Posterior vena cava (tissue), 2 donors: ENCODE data around the gene NDST1. TPM values are rescaled to one million over a fixed set of nuclear protein-coding genes. Genes with fewer than 3 reads are reported as not detected.
A peak's percentile ranks its signal among the peaks of the same experiment; 100 is the strongest.

Experiments
- DNase-seq: peaks from one replicate; pipeline ENCODE4 v3.0.0-alpha.2; 2020; ENCODE audit warnings: low spot score
- intact Hi-C, 2 donors: fragments of 100-400 bp; cut with DNase I; formaldehyde crosslinking; loops; one replicate each; pipeline versions ENCODE4 v1.14.1 to v1.14.2; 2022 to 2023
- total RNA-seq, 2 donors: library from RNA; stranded (reverse); fragmentation: NEBNext Ultra II Directional; extraction: Animal tissue kit (Norgen Biotek cat#: 25700); gene quantifications; one replicate each; pipeline ENCODE4 v1.2.1, GENCODE V29; 2021
- donor health status: DM: yes; HTN: yes; CAD: no.
- donor health status: DM: yes; HTN: yes; CAD: no.

Gene NDST1
- total RNA-seq, 2 donors from 2014 or later, result 57.9 to 68.8 TPM

- intact Hi-C loops, result no loop called here
- DNase-seq, result peak; percentile 76
These were observed 67.1 kb downstream of the NDST1 start for GRCh38 chr5:150574818-150575547.

GRCh38 chr5:150575745-150576448, 68.0 kb downstream of the NDST1 start:
- intact Hi-C loops, result no loop called here
- no peak for DNase-seq

GRCh38 chr5:150576449-150576949, 68.6 kb downstream of the NDST1 start:
- DNase-seq, result peak; percentile 69

GRCh38 chr5:150577378-150578139, 69.6 kb downstream of the NDST1 start:
- peak; percentile 44 for DNase-seq
- intact Hi-C loops, result no loop called here

More at GRCh38 chr5:150576449-150576949, 68.6 kb downstream of the NDST1 start:
- intact Hi-C loops, result no loop called here

GRCh38 chr5:150578781-150579461, 71.0 kb downstream of the NDST1 start:
- intact Hi-C loops, result no loop called here
- peak; percentile 57 for DNase-seq

GRCh38 chr5:150579462-150580400, 71.8 kb downstream of the NDST1 start:
- intact Hi-C loops, result no loop called here
- DNase-seq, result peak; percentile 50

- peak; percentile 52 for DNase-seq
- intact Hi-C loops, result no loop called here
These were observed 73.0 kb downstream of the NDST1 start for GRCh38 chr5:150580917-150581316.

GRCh38 chr5:150582241-150583109, 74.5 kb downstream of the NDST1 start:
- intact Hi-C loops, result no loop called here
- peak; percentile 75 for DNase-seq

- intact Hi-C loops, result no loop called here
- no peak for DNase-seq
These were observed 75.8 kb downstream of the NDST1 start for GRCh38 chr5:150583541-150584225.

- DNase-seq, result no peak
- intact Hi-C loops, result loop anchor here (5.0 kb wide), 1 partner anchor 73 kb away; no protein-coding TSS in a partner anchor
These were observed 76.8 kb downstream of the NDST1 start for GRCh38 chr5:150584556-150585335.

- intact Hi-C loops, result loop anchor here (5.0 kb wide), 1 partner anchor 71 kb away; no protein-coding TSS in a partner anchor
- no peak for DNase-seq
These were observed 77.9 kb downstream of the NDST1 start for GRCh38 chr5:150585781-150586341.

- intact Hi-C loops, result loop anchor here (5.0 kb wide), 1 partner anchor 70 kb away; no protein-coding TSS in a partner anchor
- DNase-seq, result no peak
These were observed 79.1 kb downstream of the NDST1 start for GRCh38 chr5:150587016-150587415.

- intact Hi-C loops, result loop anchor here (5.0 kb wide), 1 partner anchor 69 kb away; no protein-coding TSS in a partner anchor
These were observed 80.1 kb downstream of the NDST1 start for GRCh38 chr5:150587856-150588595.

GRCh38 chr5:150588596-150588890, 80.6 kb downstream of the NDST1 start:
- DNase-seq, result no peak
- intact Hi-C loops, result loop anchor here (5.0 kb wide), 1 partner anchor 69 kb away; no protein-coding TSS in a partner anchor

More at GRCh38 chr5:150587856-150588595, 80.1 kb downstream of the NDST1 start:
- DNase-seq, result no peak
